ENCODE results near the gene FCN3.

The FCN3 gene

GRCh38 chr1:27335506-27336422 is 38.9 kb downstream of the FCN3 start:
- no peak for FAIRE-seq

GRCh38 chr1:27333717-27334279 is 40.8 kb downstream of the FCN3 start:
- no peak for FAIRE-seq

GRCh38 chr1:27332536-27333281 is 41.9 kb downstream of the FCN3 start:
- FAIRE-seq = no peak

GRCh38 chr1:27331922-27332321 is 42.7 kb downstream of the FCN3 start:
- FAIRE-seq = no peak

GRCh38 chr1:27331426-27331825 is 43.2 kb downstream of the FCN3 start:
- no peak for FAIRE-seq

GRCh38 chr1:27330786-27331185 is 43.8 kb downstream of the FCN3 start:
- FAIRE-seq = no peak

GRCh38 chr1:27327964-27328363 is 46.7 kb downstream of the FCN3 start:
- FAIRE-seq = no peak

- FAIRE-seq = no peak
Observed at GRCh38 chr1:27325286-27325685, 49.3 kb downstream of the FCN3 start.

- FAIRE-seq = no peak
Observed at GRCh38 chr1:27322569-27323240, 51.9 kb downstream of the FCN3 start.

- FAIRE-seq = no peak
Observed at GRCh38 chr1:27321813-27322568, 52.6 kb downstream of the FCN3 start, which contains the start of gene TMEM222. TSS of gene TMEM222 (plus strand) at chr1:27322163. CDS start at chr1:27322198, 35 bp downstream.
